BE2C (cell line): ENCODE data around the gene MLLT10.

Source experiments
- DNase-seq: peaks from one replicate; pipeline ENCODE4 v3.0.0-alpha.2; 2020
- H3K27me3 ChIP-seq: fragments of 250-450 bp; sonication (Bioruptor Pico); 2 replicates; pipeline ENCODE4 v1.5.1; 2020; ENCODE audit warnings: mild to moderate bottlenecking
- H3K36me3 ChIP-seq: fragments of 250-450 bp; sonication (Bioruptor Pico); 2 replicates; pipeline ENCODE4 v1.5.1; 2020; ENCODE audit warnings: mild to moderate bottlenecking
- H3K4me1 ChIP-seq: fragments of 250-450 bp; sonication (Bioruptor Pico); 2 replicates; pipeline ENCODE4 v1.5.1; 2020
- H3K4me3 ChIP-seq: 2 replicates; pipeline ENCODE4 v1.5.1; 2011; ENCODE audit warnings: low read depth, low read length
- H3K9me3 ChIP-seq: fragments of 250-450 bp; sonication (Bioruptor Pico); 2 replicates; pipeline ENCODE4 v1.5.1; 2020
- TF ChIP-seq, protein P1 (sequence below): IDR thresholded peaks from 2 replicates; pipeline ENCODE4 v1.5.1; 2012; ENCODE audit warnings: mild to moderate bottlenecking, low read depth, low read length

MLLT10 gene

GRCh38 chr10:21490711-21491105 is 43.3 kb upstream of the MLLT10 start:
- TF ChIP-seq, protein P1, sequence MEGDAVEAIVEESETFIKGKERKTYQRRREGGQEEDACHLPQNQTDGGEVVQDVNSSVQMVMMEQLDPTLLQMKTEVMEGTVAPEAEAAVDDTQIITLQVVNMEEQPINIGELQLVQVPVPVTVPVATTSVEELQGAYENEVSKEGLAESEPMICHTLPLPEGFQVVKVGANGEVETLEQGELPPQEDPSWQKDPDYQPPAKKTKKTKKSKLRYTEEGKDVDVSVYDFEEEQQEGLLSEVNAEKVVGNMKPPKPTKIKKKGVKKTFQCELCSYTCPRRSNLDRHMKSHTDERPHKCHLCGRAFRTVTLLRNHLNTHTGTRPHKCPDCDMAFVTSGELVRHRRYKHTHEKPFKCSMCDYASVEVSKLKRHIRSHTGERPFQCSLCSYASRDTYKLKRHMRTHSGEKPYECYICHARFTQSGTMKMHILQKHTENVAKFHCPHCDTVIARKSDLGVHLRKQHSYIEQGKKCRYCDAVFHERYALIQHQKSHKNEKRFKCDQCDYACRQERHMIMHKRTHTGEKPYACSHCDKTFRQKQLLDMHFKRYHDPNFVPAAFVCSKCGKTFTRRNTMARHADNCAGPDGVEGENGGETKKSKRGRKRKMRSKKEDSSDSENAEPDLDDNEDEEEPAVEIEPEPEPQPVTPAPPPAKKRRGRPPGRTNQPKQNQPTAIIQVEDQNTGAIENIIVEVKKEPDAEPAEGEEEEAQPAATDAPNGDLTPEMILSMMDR = no peak
- Histone ChIP-seq H3K27me3 (no peaks in the 10 kb centered on the region), H3K36me3 (no peaks in the 10 kb centered on the region), H3K4me3 (no peak overlapping the region), H3K4me1 (no peaks in the 10 kb centered on the region), H3K9me3 (no peaks in the 10 kb centered on the region)
- DNase-seq = no peak

DNA sequence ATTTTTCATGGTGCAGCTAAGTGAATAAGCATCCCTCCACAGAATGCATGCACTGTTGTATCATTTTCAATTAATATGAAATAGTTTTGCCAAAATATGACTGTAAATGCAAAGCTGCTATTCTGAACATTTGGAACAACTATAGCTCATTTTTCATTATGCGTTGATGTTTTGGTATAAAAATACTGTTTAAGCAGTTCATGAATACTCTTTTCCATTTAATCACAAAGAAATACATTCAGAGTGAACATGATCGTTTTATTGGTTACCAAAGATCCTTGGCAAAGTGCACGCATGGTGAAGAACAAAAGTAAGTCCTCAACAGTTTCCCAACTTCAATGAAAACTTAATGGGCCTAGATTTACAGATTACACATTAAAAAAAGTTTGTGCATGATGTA is 41.6 kb upstream of the MLLT10 start:
- Histone ChIP-seq H3K4me3 (no peak overlapping the region), H3K9me3 (no peaks in the 10 kb centered on the region), H3K27me3 (no peaks in the 10 kb centered on the region), H3K4me1 (no peaks in the 10 kb centered on the region), H3K36me3 (no peaks in the 10 kb centered on the region)
- no peak for DNase-seq
- TF ChIP-seq, protein P1 = no peak

DNA sequence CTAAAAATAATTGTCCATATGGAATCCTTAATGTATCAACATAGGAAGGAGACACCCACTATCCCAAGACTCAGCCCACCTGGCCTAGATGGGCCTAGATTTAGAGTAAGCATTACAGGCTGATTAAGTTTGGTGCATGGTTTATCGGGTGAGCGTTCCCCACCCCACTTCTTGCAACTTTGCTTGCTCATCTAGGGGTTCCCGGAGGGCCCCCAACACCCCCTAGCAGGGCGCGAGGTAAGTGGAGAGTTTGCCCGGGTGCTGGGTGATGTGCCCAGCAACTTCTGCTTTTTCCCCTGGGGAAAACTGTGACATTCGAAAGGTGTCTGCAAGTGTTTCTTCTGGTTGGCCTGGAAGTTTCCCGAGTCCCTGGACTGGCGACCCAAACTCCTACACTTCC is 40.2 kb upstream of the MLLT10 start:
- no peaks in the 10 kb centered on the region for H3K4me1 ChIP-seq
- H3K4me3 ChIP-seq = no peak overlapping the region
- no peaks in the 10 kb centered on the region for H3K9me3 ChIP-seq
- H3K36me3 ChIP-seq = no peaks in the 10 kb centered on the region
- no peak for DNase-seq
- H3K27me3 ChIP-seq = no peaks in the 10 kb centered on the region
- TF ChIP-seq, protein P1 = no peak

GRCh38 chr10:21494191-21495001 is 39.6 kb upstream of the MLLT10 start:
- no peaks in the 10 kb centered on the region for H3K4me1 ChIP-seq
- H3K4me3 ChIP-seq = no peak overlapping the region
- no peak for DNase-seq
- TF ChIP-seq, protein P1 = no peak
- no peaks in the 10 kb centered on the region for H3K27me3 ChIP-seq
- no peaks in the 10 kb centered on the region for H3K36me3 ChIP-seq
- H3K9me3 ChIP-seq = no peaks in the 10 kb centered on the region

GRCh38 chr10:21495002-21495751 is 38.9 kb upstream of the MLLT10 start:
- Histone ChIP-seq H3K4me3 (peak overlapping the region; percentile 79), H3K27me3 (no peaks in the 10 kb centered on the region), H3K36me3 (no peaks in the 10 kb centered on the region), H3K9me3 (no peaks in the 10 kb centered on the region), H3K4me1 (no peaks in the 10 kb centered on the region)
- no peak for DNase-seq
- TF ChIP-seq, protein P1 = no peak

- Histone ChIP-seq H3K27me3 (no peaks in the 10 kb centered on the region), H3K4me3 (peak overlapping the region; percentile 79), H3K9me3 (no peaks in the 10 kb centered on the region), H3K36me3 (no peaks in the 10 kb centered on the region), H3K4me1 (no peaks in the 10 kb centered on the region)
- DNase-seq = peak; percentile 91
- TF ChIP-seq, protein P1 = peak; percentile 62
Observed at GRCh38 chr10:21495752-21496342, 38.2 kb upstream of the MLLT10 start.
